Kasumi-1 (cell line): ENCODE measurements around the gene GRAMD1B.
A peak's percentile ranks its signal among the peaks of the same experiment; 100 is the strongest.
"Not testable (repeated sequence)": the region's sequence is repeated elsewhere in the genome, so short reads cannot be mapped to it uniquely, and the experiment has no call there.

Experiments
- DNase-seq, 2 experiments: peaks; one replicate each; lab custom pipeline; 2025; lab: John Stamatoyannopoulos, UW

Gene GRAMD1B

GRCh38 chr11:123509737-123510578, 79.9 kb downstream of the GRAMD1B start:
- no peak for DNase-seq

DNA sequence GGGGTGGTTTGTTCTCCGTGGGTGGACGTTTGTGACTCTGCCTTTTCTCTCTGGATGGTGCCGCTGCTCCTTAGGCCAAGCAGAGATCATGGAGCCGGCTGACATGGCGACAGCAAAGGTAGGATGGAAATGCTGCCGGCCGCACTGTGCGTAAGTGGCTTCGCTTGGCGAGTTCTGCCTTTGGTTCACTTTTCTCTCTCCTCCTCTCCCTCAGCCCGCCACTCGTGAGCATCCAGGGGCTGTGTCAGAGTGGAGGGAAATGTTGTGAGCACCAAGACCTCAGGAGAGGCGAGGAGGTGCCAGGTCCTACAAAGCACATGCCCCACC, 80.5 kb downstream of the GRAMD1B start:
- no peak for DNase-seq

GRCh38 chr11:123511037-123511870, 81.2 kb downstream of the GRAMD1B start:
- peak; percentile 72 to 79 for DNase-seq

DNA sequence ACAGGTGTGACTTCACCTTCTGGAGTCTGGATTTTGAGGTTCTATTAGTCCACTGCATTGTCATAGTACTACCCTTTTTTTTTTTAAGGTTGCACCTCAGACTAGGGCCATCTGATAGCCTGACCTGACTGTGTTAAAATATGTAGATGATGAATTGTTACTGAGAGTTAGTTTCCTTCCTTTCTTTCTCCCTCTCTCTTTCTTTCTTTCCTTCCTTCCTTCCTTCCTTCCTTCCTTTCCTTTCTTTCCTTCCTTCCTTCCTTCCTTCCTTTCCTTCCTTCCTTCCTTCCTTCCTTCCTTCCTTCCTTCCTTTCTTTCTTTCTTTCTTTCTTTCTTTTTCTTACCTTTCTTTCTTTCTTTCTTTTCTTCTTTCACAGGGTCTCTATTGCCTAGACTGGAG, 83.2 kb downstream of the GRAMD1B start:
- DNase-seq: not testable (repeated sequence)

- no peak for DNase-seq
Observed at GRCh38 chr11:123516238-123516637, 86.2 kb downstream of the GRAMD1B start.

GRCh38 chr11:123517559-123518364, 87.7 kb downstream of the GRAMD1B start:
- DNase-seq: no peak

DNA sequence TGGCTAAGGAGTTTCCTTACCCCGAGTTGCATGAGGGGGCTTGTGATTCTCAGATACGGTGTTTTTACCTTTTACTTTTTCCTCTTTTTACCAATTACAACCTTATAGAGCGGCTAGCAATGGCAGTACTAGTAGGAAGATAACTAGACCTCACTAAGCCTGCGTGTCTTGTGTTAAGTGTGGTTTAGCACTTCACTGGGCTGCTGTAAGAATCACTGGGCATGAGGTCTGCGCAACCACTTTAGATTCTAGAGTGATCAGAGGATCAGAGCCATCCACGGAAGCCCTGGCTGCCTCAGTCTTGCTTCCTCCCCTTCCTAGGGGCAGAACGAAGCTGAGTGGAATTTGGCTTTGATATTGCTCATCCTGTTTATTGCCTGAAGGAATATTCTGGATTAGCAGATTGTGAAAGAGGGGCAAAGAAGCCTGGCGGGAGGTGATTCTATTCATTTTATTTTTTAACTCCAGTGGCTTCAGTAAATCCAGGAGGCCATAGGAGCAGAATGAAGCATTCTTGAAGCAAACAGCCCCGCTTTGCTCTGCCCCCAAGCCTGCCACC, 88.5 kb downstream of the GRAMD1B start:
- no peak for DNase-seq

- no peak for DNase-seq
Observed at GRCh38 chr11:123519055-123519796, 89.2 kb downstream of the GRAMD1B start.

DNA sequence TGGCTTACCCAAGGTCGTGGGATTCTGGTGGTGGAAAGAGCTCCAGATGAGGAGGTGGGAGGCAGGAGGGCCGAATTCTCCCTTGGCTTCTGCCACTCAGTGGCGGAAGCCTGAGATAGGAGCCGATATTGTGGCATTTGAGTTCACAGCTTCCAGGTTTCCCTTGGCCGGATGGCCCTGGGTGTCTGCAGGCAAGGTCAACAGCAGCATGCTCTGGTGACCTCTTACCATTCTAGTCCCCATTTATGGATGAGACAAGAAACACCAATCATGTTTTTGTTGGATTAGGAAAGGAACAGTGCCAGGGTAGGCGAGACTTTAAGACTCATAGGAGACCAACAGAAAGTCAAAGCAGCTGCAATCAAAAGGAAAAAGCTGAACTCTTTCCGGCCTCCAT, 89.7 kb downstream of the GRAMD1B start:
- DNase-seq: no peak

GRCh38 chr11:123520476-123520875, 90.4 kb downstream of the GRAMD1B start:
- DNase-seq: not testable (repeated sequence)

GRCh38 chr11:123521001-123521400, 90.9 kb downstream of the GRAMD1B start:
- no peak for DNase-seq

- DNase-seq: no peak
Observed at GRCh38 chr11:123521930-123522329, 91.9 kb downstream of the GRAMD1B start.

DNA sequence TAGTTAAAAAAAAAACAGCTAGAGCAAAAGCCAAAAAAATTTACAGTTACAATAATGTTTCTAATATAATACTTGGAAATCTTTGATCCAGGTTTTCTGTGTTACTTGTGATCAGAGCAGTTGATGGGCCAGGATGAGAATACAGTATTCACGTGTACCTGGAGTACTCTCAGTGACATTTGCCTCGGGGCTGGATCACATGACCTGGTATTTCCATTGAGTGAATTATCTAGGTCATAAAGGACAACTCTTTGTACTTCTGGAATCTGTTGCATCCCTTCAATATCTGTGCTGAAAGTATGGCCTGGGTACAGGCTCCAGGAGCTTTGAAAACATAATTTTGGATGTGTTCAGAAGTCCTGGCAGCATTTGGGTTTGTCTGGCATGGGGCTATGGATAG, 93.5 kb downstream of the GRAMD1B start:
- no peak for DNase-seq

DNA sequence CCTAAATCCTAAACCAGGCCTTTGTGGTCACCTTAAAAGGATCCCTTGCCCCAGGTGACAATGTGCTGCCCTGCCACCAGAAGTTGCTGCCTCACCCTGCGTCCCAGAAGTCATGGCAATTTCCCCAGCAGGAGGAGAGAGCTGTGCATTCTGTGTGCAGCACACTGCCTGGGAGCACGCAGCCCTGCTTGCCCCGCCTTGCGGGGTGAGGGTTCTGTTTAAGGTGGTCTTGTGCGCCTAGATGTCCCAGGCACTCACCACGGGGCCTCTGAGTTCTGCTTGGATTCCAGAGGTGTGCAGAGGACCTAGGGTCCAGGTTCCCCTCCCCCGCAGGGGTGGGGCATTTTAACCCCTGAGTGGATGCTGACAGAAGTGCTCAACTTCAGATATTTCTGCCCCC, 95.0 kb downstream of the GRAMD1B start:
- DNase-seq: no peak

DNA sequence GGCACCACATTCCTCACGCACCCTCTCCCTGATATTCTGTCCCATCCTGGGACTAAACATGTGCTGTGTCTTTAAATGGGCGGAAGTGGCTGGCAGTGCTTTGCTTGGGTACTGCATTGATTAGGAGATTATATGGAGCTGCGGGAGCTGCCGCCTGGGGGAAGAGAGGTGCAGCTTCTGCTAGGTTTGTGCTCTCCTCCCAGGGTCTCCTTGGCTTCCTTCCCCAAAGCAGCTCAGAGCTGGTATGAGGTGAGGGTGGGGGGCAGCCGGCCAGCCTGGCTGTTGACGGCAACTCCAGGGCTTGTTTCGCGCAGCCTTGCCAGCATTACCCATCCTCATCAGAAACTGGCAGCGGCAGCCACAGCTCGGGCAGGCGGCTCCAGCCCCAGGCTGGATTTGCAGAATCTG, 95.4 kb downstream of the GRAMD1B start:
- DNase-seq: no peak

- no peak for DNase-seq
Observed at GRCh38 chr11:123526027-123526805, 96.1 kb downstream of the GRAMD1B start.

DNA sequence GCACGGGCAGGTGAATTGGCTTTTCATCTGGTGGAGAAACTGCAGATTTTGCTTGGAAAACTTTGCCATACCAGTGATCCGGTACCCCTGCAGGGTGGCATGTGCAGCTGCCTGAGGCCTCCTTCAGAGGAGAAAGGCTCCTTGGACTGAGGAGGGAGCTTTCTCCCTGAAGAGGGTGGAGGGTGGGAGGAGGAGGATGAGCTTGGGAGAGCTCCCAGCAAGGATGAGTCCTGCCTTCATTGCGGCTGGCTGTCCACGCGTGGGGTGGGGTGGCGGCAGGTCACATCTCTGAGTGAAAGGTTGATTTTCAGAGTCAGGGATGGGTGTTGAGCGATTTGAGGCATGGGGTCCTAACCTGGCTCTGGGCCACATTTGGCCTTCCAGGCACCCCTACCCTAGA, 96.8 kb downstream of the GRAMD1B start:
- no peak for DNase-seq

DNA sequence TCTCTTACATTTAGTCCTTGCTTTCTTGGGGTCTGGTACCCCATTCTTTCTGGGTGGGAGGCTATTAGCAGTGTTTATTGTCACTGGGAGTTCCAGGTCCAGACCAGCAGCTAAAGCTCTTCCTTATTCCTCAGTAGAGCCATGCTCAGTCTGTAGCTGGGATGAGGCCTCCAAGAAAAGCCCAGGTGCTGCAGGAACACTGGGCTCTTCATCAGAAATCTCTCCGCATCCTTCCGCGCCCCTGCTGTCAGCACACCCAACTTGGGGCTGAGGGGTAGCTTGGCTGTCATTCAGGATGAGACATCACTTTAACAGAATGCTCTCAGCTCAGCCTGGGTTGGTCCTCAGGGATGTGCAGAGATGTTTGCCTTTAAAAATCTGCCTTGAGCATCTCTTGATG, 97.5 kb downstream of the GRAMD1B start:
- DNase-seq: no peak

- no peak for DNase-seq
Observed at GRCh38 chr11:123527947-123528346, 97.9 kb downstream of the GRAMD1B start.

DNA sequence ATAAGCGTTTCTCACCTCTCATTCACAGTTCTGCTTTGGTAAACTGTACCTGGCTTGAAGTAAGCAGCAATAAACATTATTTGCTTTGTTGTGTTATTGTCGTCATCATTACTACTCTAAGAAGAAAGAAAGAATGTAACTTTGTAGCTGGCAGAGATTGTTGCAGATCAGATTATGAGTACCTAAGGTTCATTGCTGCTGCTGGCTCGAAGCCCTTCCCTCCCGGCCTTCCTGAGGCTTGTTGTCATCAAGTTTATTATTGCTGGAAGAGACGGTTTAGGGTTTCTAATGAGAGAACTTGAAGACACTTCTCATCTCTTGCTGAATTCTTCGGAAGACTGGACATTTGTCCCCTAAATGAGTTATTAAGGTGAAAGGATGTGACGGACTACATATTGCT, 101.3 kb downstream of the GRAMD1B start:
- DNase-seq: no peak

DNA sequence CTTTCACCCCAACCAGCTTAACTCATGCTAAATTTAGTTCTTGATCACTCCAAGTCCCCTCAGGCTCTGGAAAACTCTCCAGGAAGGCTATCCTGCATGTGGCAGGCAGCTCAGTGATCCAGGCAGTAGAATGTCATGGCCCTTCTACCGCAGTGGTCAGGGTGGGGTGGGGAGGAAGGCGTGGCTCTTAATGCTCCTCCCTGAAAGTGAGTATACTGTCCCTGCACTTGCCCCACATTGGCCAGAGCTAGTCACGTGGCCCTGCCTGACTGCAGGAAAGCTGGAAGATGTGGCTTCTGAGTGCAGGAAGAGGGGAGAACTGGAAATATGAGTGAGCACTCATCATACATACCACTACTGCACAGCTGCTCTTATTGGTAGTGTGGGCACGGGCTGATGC, 102.1 kb downstream of the GRAMD1B start:
- no peak for DNase-seq
